ENCODE results near the gene RPN2. TPM values are rescaled to one million over a fixed set of nuclear protein-coding genes. Genes with fewer than 3 reads are reported as not detected.
A peak's percentile ranks its signal among the peaks of the same experiment; 100 is the strongest.

Gene RPN2
- total RNA-seq, 1 experiment from 2014 or later = 234 TPM

GRCh38 chr20:37246736-37247135 lies 67.6 kb downstream of the RPN2 start:
- DNase-seq = no peak
- H3K18ac ChIP-seq (ENCODE audit: insufficient read length, low read depth, low read length) = no peak overlapping the region
- Mint-ChIP-seq H3K4me3 (no peak overlapping the region), H3K27ac (peak overlapping the region in 1 of 3 experiments; percentile 98; a peak in 2 of 7 replicates), H3K27me3 (ENCODE audit: low read depth) (no peaks in the 10 kb centered on the region; the same call in 1 of the 2 replicates), H3K4me1 (peaks cover 42 to 56% of the 10 kb centered on the region in 2 experiments), H3K36me3 (ENCODE audit: insufficient read depth in 1 of 3, low read depth in 3 of 3) (peaks cover 12 to 37% (median 22%) of the 10 kb centered on the region in 3 experiments), H3K9me3 (no peaks in the 10 kb centered on the region)
- H2BK20ac ChIP-seq (ENCODE audit: low read depth, low read length, poor library complexity, severe bottlenecking) = no peak overlapping the region
- H3K27ac ChIP-seq (ENCODE audit: insufficient read length, low read depth, low read length) = no peak overlapping the region
- no peaks in the 10 kb centered on the region for H3K9me3 ChIP-seq (ENCODE audit: control insufficient read depth, low read depth, low read length)
- H2AFZ ChIP-seq (ENCODE audit: low read length) = no peak overlapping the region
- H3K23me2 ChIP-seq (ENCODE audit: insufficient read length, low read depth, low read length, poor library complexity, severe bottlenecking) = no peaks in the 10 kb centered on the region
- no peaks in the 10 kb centered on the region for H3K79me1 ChIP-seq (ENCODE audit: insufficient read depth, low read depth, low read length, poor library complexity, severe bottlenecking)
- no peak overlapping the region for H3T11ph ChIP-seq (ENCODE audit: low read length)
- no peak overlapping the region for H2AK5ac ChIP-seq (ENCODE audit: insufficient read length, low read length)
- H3K9ac ChIP-seq (ENCODE audit: extremely low read depth, insufficient read length, low read length) = no peak overlapping the region
- no peak overlapping the region for H3K14ac ChIP-seq (ENCODE audit: insufficient read depth, low read length)
- peaks cover 3% of the 10 kb centered on the region; the same call in 1 of the 2 replicates for H3K4me1 ChIP-seq (ENCODE audit: insufficient read depth, low read length)
- H2BK15ac ChIP-seq (ENCODE audit: low read depth, low read length) = no peak overlapping the region
- TF ChIP-seq, protein P1, sequence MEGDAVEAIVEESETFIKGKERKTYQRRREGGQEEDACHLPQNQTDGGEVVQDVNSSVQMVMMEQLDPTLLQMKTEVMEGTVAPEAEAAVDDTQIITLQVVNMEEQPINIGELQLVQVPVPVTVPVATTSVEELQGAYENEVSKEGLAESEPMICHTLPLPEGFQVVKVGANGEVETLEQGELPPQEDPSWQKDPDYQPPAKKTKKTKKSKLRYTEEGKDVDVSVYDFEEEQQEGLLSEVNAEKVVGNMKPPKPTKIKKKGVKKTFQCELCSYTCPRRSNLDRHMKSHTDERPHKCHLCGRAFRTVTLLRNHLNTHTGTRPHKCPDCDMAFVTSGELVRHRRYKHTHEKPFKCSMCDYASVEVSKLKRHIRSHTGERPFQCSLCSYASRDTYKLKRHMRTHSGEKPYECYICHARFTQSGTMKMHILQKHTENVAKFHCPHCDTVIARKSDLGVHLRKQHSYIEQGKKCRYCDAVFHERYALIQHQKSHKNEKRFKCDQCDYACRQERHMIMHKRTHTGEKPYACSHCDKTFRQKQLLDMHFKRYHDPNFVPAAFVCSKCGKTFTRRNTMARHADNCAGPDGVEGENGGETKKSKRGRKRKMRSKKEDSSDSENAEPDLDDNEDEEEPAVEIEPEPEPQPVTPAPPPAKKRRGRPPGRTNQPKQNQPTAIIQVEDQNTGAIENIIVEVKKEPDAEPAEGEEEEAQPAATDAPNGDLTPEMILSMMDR (conservative IDR thresholded peaks at IDR 0.05) = no peak
- H4K5ac ChIP-seq (ENCODE audit: insufficient read length, low read depth, low read length) = no peak overlapping the region
- no peak overlapping the region for H2BK12ac ChIP-seq (ENCODE audit: insufficient read length, low read depth, low read length)
- no peak overlapping the region for H3K23ac ChIP-seq (ENCODE audit: insufficient read length, low read depth, low read length)
- H3K56ac ChIP-seq (ENCODE audit: insufficient read length, low read depth, low read length) = no peak overlapping the region
- no peak overlapping the region for H3K4me2 ChIP-seq (ENCODE audit: insufficient read depth, insufficient read length, low read length)
- H2BK120ac ChIP-seq (ENCODE audit: low read depth, low read length, poor library complexity, severe bottlenecking) = no peak overlapping the region
- no peak overlapping the region for H2BK5ac ChIP-seq (ENCODE audit: insufficient read length, low read length)
- H3K79me2 ChIP-seq (ENCODE audit: insufficient read depth, low read length) = no peaks in the 10 kb centered on the region
- no peak overlapping the region for H3K4ac ChIP-seq (ENCODE audit: low read depth, low read length)
- no CpG with 5 or more reads among the region's 5 CpGs for WGBS (ENCODE audit: extremely low coverage, insufficient read length, low lambda C conversion rate)
- no peak overlapping the region for H4K91ac ChIP-seq (ENCODE audit: insufficient read length, low read depth, low read length)
- H3K27me3 ChIP-seq (ENCODE audit: insufficient read depth, low read length) = no peaks in the 10 kb centered on the region
- H4K20me1 ChIP-seq (ENCODE audit: control insufficient read depth, insufficient read depth, insufficient read length) = no peaks in the 10 kb centered on the region
- no peak overlapping the region for H4K8ac ChIP-seq (replicated peaks; ENCODE audit: insufficient read length, low read depth, low read length)
